Stomach (tissue), 4 donors: ENCODE results near the gene UQCRFS1.

Experiments
- CTCF ChIP-seq, 7 experiments: fragments of 450-650 bp in 4 of 7; fragments of 200-600 bp in 3 of 7; sonication (generic) in 3 of 7; IDR thresholded peaks; one replicate each; pipeline ENCODE4 v1.5.1; 2016 to 2019; ENCODE audit warnings: antibody characterized with exemption in 7 of 7, control low read depth in 2 of 7, mild to moderate bottlenecking in 1 of 7
- POLR2A ChIP-seq, 4 donors: fragments of 450-650 bp; IDR thresholded peaks; one replicate each; pipeline ENCODE4 v1.6.1; 2016; ENCODE audit warnings: antibody characterized with exemption in 4 of 4, control low read depth in 2 of 4, mild to moderate bottlenecking in 1 of 4, moderate library complexity in 1 of 4

- no peak for TF ChIP-seq POLR2A (IDR thresholded peaks at IDR 0.05)
- TF ChIP-seq CTCF (IDR thresholded peaks at IDR 0.05): no peak
Observed at GRCh38 chr19:29262085-29262484, 49.1 kb upstream of the UQCRFS1 start.
